ENCODE measurements around the gene MAN1A1. TPM values are rescaled to one million over a fixed set of nuclear protein-coding genes. Genes with fewer than 3 reads are reported as not detected.

MAN1A1 gene
- polyA plus RNA-seq, 3 donors: 11.0 to 20.4 (median 16.1) TPM

GRCh38 chr6:119273272-119274196, 76.0 kb downstream of the MAN1A1 start:
- Histone ChIP-seq H3K36me3 (replicated peaks in 1 of 2; ENCODE audit: control insufficient read depth in 1 of 2, insufficient read depth in 2 of 2, low read length in 2 of 2) (peaks cover 6 to 14% of the 10 kb centered on the region in 2 donors), H4K20me1 (ENCODE audit: insufficient read depth, low read length) (no peaks in the 10 kb centered on the region), H3K4me2 (replicated peaks; ENCODE audit: extremely low read depth, low read length, poor library complexity, severe bottlenecking) (no peak overlapping the region), H3K79me2 (ENCODE audit: insufficient read depth, low read length) (no peaks in the 10 kb centered on the region), H2AFZ (ENCODE audit: insufficient read depth, low read depth, low read length, poor library complexity, severe bottlenecking) (no peak overlapping the region), H3K9ac (ENCODE audit: insufficient read depth, low read length, poor library complexity, severe bottlenecking) (no peak overlapping the region), H3K4me3 (replicated peaks in 1 of 3; ENCODE audit: low read depth in 2 of 3, low read length in 3 of 3) (no peak overlapping the region), H3K27ac (ENCODE audit: low read depth in 1 of 2, low read length in 2 of 2) (no peak overlapping the region), H3K27me3 (ENCODE audit: control insufficient read depth in 2 of 2, insufficient read depth in 2 of 2, low read length in 2 of 2) (no peaks in the 10 kb centered on the region), H3K4me1 (ENCODE audit: control insufficient read depth in 1 of 2, insufficient read depth in 2 of 2, low read length in 2 of 2) (no peaks in the 10 kb centered on the region), H3K9me3 (replicated peaks in 1 of 2; ENCODE audit: control insufficient read depth in 1 of 2, insufficient read depth in 1 of 2, low read length in 2 of 2) (peaks cover 0 to 11% of the 10 kb centered on the region in 2 donors)
- no peaks in the 10 kb centered on the region for H3K4me1 Mint-ChIP-seq
- H3K27ac Mint-ChIP-seq: no peak overlapping the region
- peaks cover 7 to 14% (median 12%) of the 10 kb centered on the region in 7 donors for H3K9me3 Mint-ChIP-seq
- no CpG with 5 or more reads among the region's 1 CpG for WGBS (ENCODE audit: insufficient coverage)
- TF ChIP-seq, protein P1, sequence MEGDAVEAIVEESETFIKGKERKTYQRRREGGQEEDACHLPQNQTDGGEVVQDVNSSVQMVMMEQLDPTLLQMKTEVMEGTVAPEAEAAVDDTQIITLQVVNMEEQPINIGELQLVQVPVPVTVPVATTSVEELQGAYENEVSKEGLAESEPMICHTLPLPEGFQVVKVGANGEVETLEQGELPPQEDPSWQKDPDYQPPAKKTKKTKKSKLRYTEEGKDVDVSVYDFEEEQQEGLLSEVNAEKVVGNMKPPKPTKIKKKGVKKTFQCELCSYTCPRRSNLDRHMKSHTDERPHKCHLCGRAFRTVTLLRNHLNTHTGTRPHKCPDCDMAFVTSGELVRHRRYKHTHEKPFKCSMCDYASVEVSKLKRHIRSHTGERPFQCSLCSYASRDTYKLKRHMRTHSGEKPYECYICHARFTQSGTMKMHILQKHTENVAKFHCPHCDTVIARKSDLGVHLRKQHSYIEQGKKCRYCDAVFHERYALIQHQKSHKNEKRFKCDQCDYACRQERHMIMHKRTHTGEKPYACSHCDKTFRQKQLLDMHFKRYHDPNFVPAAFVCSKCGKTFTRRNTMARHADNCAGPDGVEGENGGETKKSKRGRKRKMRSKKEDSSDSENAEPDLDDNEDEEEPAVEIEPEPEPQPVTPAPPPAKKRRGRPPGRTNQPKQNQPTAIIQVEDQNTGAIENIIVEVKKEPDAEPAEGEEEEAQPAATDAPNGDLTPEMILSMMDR (IDR thresholded peaks at IDR 0.05): no peak
- H3K4me3 Mint-ChIP-seq: no peak overlapping the region
- DNase-seq: no peak
- H3K27me3 Mint-ChIP-seq (ENCODE audit: low read depth in 3 of 3): peaks cover 0 to 1% (median 0%) of the 10 kb centered on the region in 3 donors
- intact Hi-C loops (cut with micrococcal nuclease): no loop called here
- peaks cover 16 to 26% of the 10 kb centered on the region in 2 donors for H3K36me3 Mint-ChIP-seq

- H3K9ac ChIP-seq (ENCODE audit: insufficient read depth, low read length, poor library complexity, severe bottlenecking): no peak overlapping the region
- H2AFZ ChIP-seq (ENCODE audit: insufficient read depth, low read depth, low read length, poor library complexity, severe bottlenecking): no peak overlapping the region
- Mint-ChIP-seq H3K27me3 (ENCODE audit: low read depth in 3 of 3) (peaks cover 0 to 1% (median 0%) of the 10 kb centered on the region in 3 donors), H3K36me3 (peaks cover 12 to 21% of the 10 kb centered on the region in 2 donors), H3K4me3 (no peak overlapping the region), H3K4me1 (no peaks in the 10 kb centered on the region), H3K9me3 (peaks cover 6 to 14% (median 12%) of the 10 kb centered on the region in 7 donors), H3K27ac (no peak overlapping the region)
- no peaks in the 10 kb centered on the region for H3K79me2 ChIP-seq (ENCODE audit: insufficient read depth, low read length)
- intact Hi-C loops (cut with micrococcal nuclease): no loop called here
- no CpG with 5 or more reads among the region's 3 CpGs for WGBS (ENCODE audit: insufficient coverage)
- no peak for DNase-seq
- no peak overlapping the region for H3K27ac ChIP-seq (ENCODE audit: low read depth in 1 of 2, low read length in 2 of 2)
- TF ChIP-seq, protein P1 (IDR thresholded peaks at IDR 0.05): no peak
- no peak overlapping the region for H3K4me3 ChIP-seq (replicated peaks in 1 of 3; ENCODE audit: low read depth in 2 of 3, low read length in 3 of 3)
- H3K27me3 ChIP-seq (ENCODE audit: control insufficient read depth in 2 of 2, insufficient read depth in 2 of 2, low read length in 2 of 2): no peaks in the 10 kb centered on the region
- H3K9me3 ChIP-seq (replicated peaks in 1 of 2; ENCODE audit: control insufficient read depth in 1 of 2, insufficient read depth in 1 of 2, low read length in 2 of 2): peaks cover 0 to 11% of the 10 kb centered on the region in 2 donors
- no peak overlapping the region for H3K4me2 ChIP-seq (replicated peaks; ENCODE audit: extremely low read depth, low read length, poor library complexity, severe bottlenecking)
- peaks cover 6 to 14% of the 10 kb centered on the region in 2 donors for H3K36me3 ChIP-seq (replicated peaks in 1 of 2; ENCODE audit: control insufficient read depth in 1 of 2, insufficient read depth in 2 of 2, low read length in 2 of 2)
- H3K4me1 ChIP-seq (ENCODE audit: control insufficient read depth in 1 of 2, insufficient read depth in 2 of 2, low read length in 2 of 2): no peaks in the 10 kb centered on the region
- no peaks in the 10 kb centered on the region for H4K20me1 ChIP-seq (ENCODE audit: insufficient read depth, low read length)
Measured at GRCh38 chr6:119270545-119270944, 79.0 kb downstream of the MAN1A1 start.

Data from CD14-positive monocyte (primary cell).